GM12874 (cell line): ENCODE measurements around the gene XRCC6.

Experiments used
- CTCF ChIP-seq: IDR thresholded peaks from 2 replicates; pipeline ENCODE4 v1.5.1; 2011; ENCODE audit warnings: low read depth, mild to moderate bottlenecking, control low read depth, low read length, moderate library complexity; ENCODE audit not compliant: insufficient read depth

Gene XRCC6

GRCh38 chr22:41660416-41660815, 39.3 kb downstream of the XRCC6 start:
- no peak for TF ChIP-seq CTCF

GRCh38 chr22:41661088-41661487, 40.0 kb downstream of the XRCC6 start:
- TF ChIP-seq CTCF = no peak

GRCh38 chr22:41661713-41662112, 40.6 kb downstream of the XRCC6 start:
- no peak for TF ChIP-seq CTCF

- no peak for TF ChIP-seq CTCF
These were observed 43.4 kb downstream of the XRCC6 start for GRCh38 chr22:41664490-41664889.

GRCh38 chr22:41664951-41665350, 43.9 kb downstream of the XRCC6 start:
- no peak for TF ChIP-seq CTCF

GRCh38 chr22:41668971-41669911, 48.1 kb downstream of the XRCC6 start:
- no peak for TF ChIP-seq CTCF

- TF ChIP-seq CTCF = no peak
These were observed 51.9 kb downstream of the XRCC6 start for GRCh38 chr22:41672780-41673509.
